GM21786 (cell line): ENCODE measurements around the gene SMARCC1.
"Not testable (repeated sequence)": the region's sequence is repeated elsewhere in the genome, so short reads cannot be mapped to it uniquely, and the experiment has no call there.

Experiments used
- ATAC-seq: cut with Tn5 transposase; IDR thresholded peaks from one replicate; pipeline ENCODE4 v1.9.1; 2021; ENCODE audit not compliant: unreplicated experiment

SMARCC1 gene

GRCh38 chr3:47772047-47772446 lies 9.6 kb downstream of the SMARCC1 start:
- no peak for ATAC-seq

GRCh38 chr3:47766186-47766585 lies 15.5 kb downstream of the SMARCC1 start:
- ATAC-seq: no peak

- no peak for ATAC-seq
Observed at GRCh38 chr3:47762233-47762632, 19.5 kb downstream of the SMARCC1 start.

GRCh38 chr3:47761046-47761445 lies 20.6 kb downstream of the SMARCC1 start:
- ATAC-seq: no peak

GRCh38 chr3:47760207-47760606 lies 21.5 kb downstream of the SMARCC1 start:
- ATAC-seq: not testable (repeated sequence)

GRCh38 chr3:47758261-47759025 lies 23.2 kb downstream of the SMARCC1 start:
- ATAC-seq: no peak

GRCh38 chr3:47752716-47753115 lies 29.0 kb downstream of the SMARCC1 start:
- no peak for ATAC-seq

- not testable (repeated sequence) for ATAC-seq
Observed at GRCh38 chr3:47750811-47751354, 30.8 kb downstream of the SMARCC1 start.

- no peak for ATAC-seq
Observed at GRCh38 chr3:47747558-47747957, 34.1 kb downstream of the SMARCC1 start.

- no peak for ATAC-seq
Observed at GRCh38 chr3:47746264-47746663, 35.4 kb downstream of the SMARCC1 start.

- no peak for ATAC-seq
Observed at GRCh38 chr3:47743855-47744254, 37.8 kb downstream of the SMARCC1 start.

- ATAC-seq: not testable (repeated sequence)
Observed at GRCh38 chr3:47743352-47743751, 38.3 kb downstream of the SMARCC1 start.

- ATAC-seq: no peak
Observed at GRCh38 chr3:47741925-47742324, 39.8 kb downstream of the SMARCC1 start.

- no peak for ATAC-seq
Observed at GRCh38 chr3:47732143-47732542, 49.5 kb downstream of the SMARCC1 start.

GRCh38 chr3:47731061-47731460 lies 50.6 kb downstream of the SMARCC1 start:
- ATAC-seq: no peak

- ATAC-seq: no peak
Observed at GRCh38 chr3:47722859-47723258, 58.8 kb downstream of the SMARCC1 start.

GRCh38 chr3:47717448-47717847 lies 64.2 kb downstream of the SMARCC1 start:
- not testable (repeated sequence) for ATAC-seq

- no peak for ATAC-seq
Observed at GRCh38 chr3:47716656-47717055, 65.0 kb downstream of the SMARCC1 start.

- ATAC-seq: no peak
Observed at GRCh38 chr3:47715928-47716327, 65.8 kb downstream of the SMARCC1 start.

- ATAC-seq: no peak
Observed at GRCh38 chr3:47714606-47715005, 67.1 kb downstream of the SMARCC1 start.

- ATAC-seq: no peak
Observed at GRCh38 chr3:47713655-47714054, 68.0 kb downstream of the SMARCC1 start.

GRCh38 chr3:47712398-47712797 lies 69.3 kb downstream of the SMARCC1 start:
- ATAC-seq: no peak

- no peak for ATAC-seq
Observed at GRCh38 chr3:47711596-47711995, 70.1 kb downstream of the SMARCC1 start.
